Neural cell (in vitro differentiated cells): ENCODE data around the gene CD6. TPM values are rescaled to one million over a fixed set of nuclear protein-coding genes. Genes with fewer than 3 reads are reported as not detected.

Experiments
- H2AFZ ChIP-seq: fragments of 200-600, 300-800 bp; sonication (generic), shearing (Covaris generic); 2 replicates; pipeline ENCODE4 v1.6.0; 2014; ENCODE audit warnings: low read depth, mild to moderate bottlenecking, antibody characterized with exemption, low read length, moderate library complexity
- H3F3A ChIP-seq: fragments of 200-600 bp; shearing (Covaris generic); 2 replicates; pipeline ENCODE4 v1.6.1; 2016; ENCODE audit warnings: mild to moderate bottlenecking, moderate library complexity, mixed read lengths, antibody characterized with exemption, low read length; ENCODE audit not compliant: insufficient read depth, poor library complexity, severe bottlenecking
- H3K27ac ChIP-seq: fragments of 200-600, 300-800 bp; sonication (generic), shearing (Covaris generic); 2 replicates; pipeline ENCODE4 v1.5.1; 2014; ENCODE audit warnings: mild to moderate bottlenecking, low read length, moderate library complexity
- H3K27me3 ChIP-seq: fragments of 300-800, 200-600 bp; sonication (generic), shearing (Covaris generic); 2 replicates; pipeline ENCODE4 v1.6.0; 2014; ENCODE audit warnings: mild to moderate bottlenecking, low read depth, low read length, moderate library complexity; ENCODE audit not compliant: insufficient read depth
- H3K36me3 ChIP-seq: fragments of 300-800, 200-600 bp; sonication (generic), shearing (Covaris generic); 2 replicates; pipeline ENCODE4 v1.5.1; 2014; ENCODE audit warnings: mild to moderate bottlenecking, antibody characterized with exemption, low read length, moderate library complexity; ENCODE audit not compliant: insufficient read depth
- H3K4me2 ChIP-seq: fragments of 300-800, 200-600 bp; sonication (generic), shearing (Covaris generic); 2 replicates; pipeline ENCODE4 v1.6.0; 2014; ENCODE audit warnings: mild to moderate bottlenecking, low read length
- H3K4me3 ChIP-seq: fragments of 300-800, 200-600 bp; sonication (generic), shearing (Covaris generic); 2 replicates; pipeline ENCODE4 v1.5.1; 2014; ENCODE audit warnings: mild to moderate bottlenecking, low read length, moderate library complexity
- H3K79me2 ChIP-seq: fragments of 200-600 bp; shearing (Covaris generic); replicated peaks from 2 replicates; pipeline ENCODE4 v1.6.0; 2014; ENCODE audit warnings: mild to moderate bottlenecking, low read length, moderate library complexity; ENCODE audit not compliant: insufficient read depth
- H3K9ac ChIP-seq: fragments of 300-800, 200-600 bp; sonication (generic), shearing (Covaris generic); 2 replicates; pipeline ENCODE4 v1.6.1; 2016; ENCODE audit warnings: mild to moderate bottlenecking, low read length, mixed read lengths
- H3K9me2 ChIP-seq: fragments of 200-600 bp; shearing (Covaris generic); 2 replicates; pipeline ENCODE4 v1.6.1; 2016; ENCODE audit warnings: mild to moderate bottlenecking, low read length, mixed read lengths; ENCODE audit not compliant: insufficient read depth
- H3K9me3 ChIP-seq: fragments of 200-600, 300-800 bp; sonication (generic), shearing (Covaris generic); 2 replicates; pipeline ENCODE4 v1.6.1; 2016; ENCODE audit warnings: mild to moderate bottlenecking, mixed run types, low read length, moderate library complexity, mixed read lengths
- H4K20me1 ChIP-seq: fragments of 200-600 bp; shearing (Covaris generic); 2 replicates; pipeline ENCODE4 v1.6.1; 2016; ENCODE audit warnings: mild to moderate bottlenecking, mixed run types; ENCODE audit not compliant: insufficient read depth
- EP300 ChIP-seq: fragments of 450-650 bp; conservative IDR thresholded peaks from 2 replicates; pipeline ENCODE4 v1.6.1; 2014; ENCODE audit warnings: antibody characterized with exemption, mild to moderate bottlenecking, moderate library complexity; ENCODE audit not compliant: poor library complexity, severe bottlenecking
- EZH2 ChIP-seq: fragments of 200-600, 300-800 bp; shearing (Covaris generic), sonication (generic); IDR thresholded peaks from 2 replicates; pipeline ENCODE4 v1.6.1; 2014; ENCODE audit warnings: antibody characterized with exemption, low read length, borderline replicate concordance, mild to moderate bottlenecking; ENCODE audit not compliant: insufficient read depth, poor library complexity, severe bottlenecking
- MXI1 ChIP-seq: fragments of 450-650 bp; conservative IDR thresholded peaks from 2 replicates; pipeline ENCODE4 v1.6.1; 2014; ENCODE audit warnings: antibody characterized with exemption, mild to moderate bottlenecking; ENCODE audit not compliant: poor library complexity, severe bottlenecking
- POLR2AphosphoS5 ChIP-seq: IDR thresholded peaks from 2 replicates; pipeline ENCODE4 v1.6.1; 2012
- RAD21 ChIP-seq: fragments of 450-650 bp; conservative IDR thresholded peaks from 2 replicates; pipeline ENCODE4 v1.6.1; 2014; ENCODE audit warnings: antibody characterized with exemption, mild to moderate bottlenecking, moderate library complexity
- SMC3 ChIP-seq: fragments of 450-650 bp; conservative IDR thresholded peaks from 2 replicates; pipeline ENCODE4 v1.6.1; 2014; ENCODE audit warnings: antibody characterized with exemption, mild to moderate bottlenecking, moderate library complexity; ENCODE audit not compliant: poor library complexity
- TAF1 ChIP-seq: IDR thresholded peaks from 2 replicates; pipeline ENCODE4 v1.6.1; 2012; ENCODE audit warnings: low read depth
- polyA plus RNA-seq: library from polyadenylated mRNA; depleted of rRNA; stranded (reverse); fragments of >200 nt; gene quantifications from 2 replicates; pipeline ENCODE4 v1.2.3, GENCODE V29; 2014
- TF ChIP-seq, protein P1 (sequence below): IDR thresholded peaks from 2 replicates; pipeline ENCODE4 v1.6.1; 2012; ENCODE audit warnings: borderline replicate concordance
- TF ChIP-seq, protein P2 (sequence below): fragments of 450-650 bp; IDR thresholded peaks from 2 replicates; pipeline ENCODE4 v1.5.1; 2014; ENCODE audit warnings: antibody characterized with exemption, mild to moderate bottlenecking, moderate library complexity; ENCODE audit not compliant: poor library complexity, severe bottlenecking

CD6 gene
- polyA plus RNA-seq, 1 donor from 2014 or later, result not detected

DNA sequence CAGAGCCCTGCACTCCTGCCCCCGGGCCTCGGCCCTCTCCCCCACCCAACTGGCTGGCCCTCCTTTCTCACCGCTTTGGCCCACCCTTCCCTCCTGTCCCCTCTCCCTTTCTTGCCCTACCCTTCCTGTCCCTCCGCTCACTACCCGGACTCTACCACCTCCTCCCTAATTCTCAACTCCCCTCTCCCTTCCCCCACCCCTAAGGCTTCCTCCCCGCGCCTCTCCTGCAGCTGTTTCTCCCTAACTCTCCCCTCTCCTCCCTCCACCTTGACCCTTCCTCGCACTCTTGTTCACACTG lies 19.9 kb upstream of the CD6 start:
- Histone ChIP-seq H3K9me3 (no peaks in the 10 kb centered on the region), H4K20me1 (no peaks in the 10 kb centered on the region), H3K36me3 (no peaks in the 10 kb centered on the region), H3K9me2 (no peaks in the 10 kb centered on the region), H2AFZ (no peak overlapping the region), H3K4me3 (no peak overlapping the region), H3K9ac (no peak overlapping the region), H3K27ac (no peak overlapping the region), H3K79me2 (no peaks in the 10 kb centered on the region), H3F3A (no peaks in the 10 kb centered on the region), H3K27me3 (peaks cover 17% of the 10 kb centered on the region), H3K4me2 (no peak overlapping the region)
- TF ChIP-seq MXI1, result no peak
- TF ChIP-seq, protein P1, sequence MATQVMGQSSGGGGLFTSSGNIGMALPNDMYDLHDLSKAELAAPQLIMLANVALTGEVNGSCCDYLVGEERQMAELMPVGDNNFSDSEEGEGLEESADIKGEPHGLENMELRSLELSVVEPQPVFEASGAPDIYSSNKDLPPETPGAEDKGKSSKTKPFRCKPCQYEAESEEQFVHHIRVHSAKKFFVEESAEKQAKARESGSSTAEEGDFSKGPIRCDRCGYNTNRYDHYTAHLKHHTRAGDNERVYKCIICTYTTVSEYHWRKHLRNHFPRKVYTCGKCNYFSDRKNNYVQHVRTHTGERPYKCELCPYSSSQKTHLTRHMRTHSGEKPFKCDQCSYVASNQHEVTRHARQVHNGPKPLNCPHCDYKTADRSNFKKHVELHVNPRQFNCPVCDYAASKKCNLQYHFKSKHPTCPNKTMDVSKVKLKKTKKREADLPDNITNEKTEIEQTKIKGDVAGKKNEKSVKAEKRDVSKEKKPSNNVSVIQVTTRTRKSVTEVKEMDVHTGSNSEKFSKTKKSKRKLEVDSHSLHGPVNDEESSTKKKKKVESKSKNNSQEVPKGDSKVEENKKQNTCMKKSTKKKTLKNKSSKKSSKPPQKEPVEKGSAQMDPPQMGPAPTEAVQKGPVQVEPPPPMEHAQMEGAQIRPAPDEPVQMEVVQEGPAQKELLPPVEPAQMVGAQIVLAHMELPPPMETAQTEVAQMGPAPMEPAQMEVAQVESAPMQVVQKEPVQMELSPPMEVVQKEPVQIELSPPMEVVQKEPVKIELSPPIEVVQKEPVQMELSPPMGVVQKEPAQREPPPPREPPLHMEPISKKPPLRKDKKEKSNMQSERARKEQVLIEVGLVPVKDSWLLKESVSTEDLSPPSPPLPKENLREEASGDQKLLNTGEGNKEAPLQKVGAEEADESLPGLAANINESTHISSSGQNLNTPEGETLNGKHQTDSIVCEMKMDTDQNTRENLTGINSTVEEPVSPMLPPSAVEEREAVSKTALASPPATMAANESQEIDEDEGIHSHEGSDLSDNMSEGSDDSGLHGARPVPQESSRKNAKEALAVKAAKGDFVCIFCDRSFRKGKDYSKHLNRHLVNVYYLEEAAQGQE, result no peak
- no peak for TF ChIP-seq POLR2AphosphoS5
- TF ChIP-seq TAF1, result no peak
- TF ChIP-seq SMC3, result no peak
- no peak for TF ChIP-seq EZH2
- TF ChIP-seq EP300, result no peak
- TF ChIP-seq, protein P2, sequence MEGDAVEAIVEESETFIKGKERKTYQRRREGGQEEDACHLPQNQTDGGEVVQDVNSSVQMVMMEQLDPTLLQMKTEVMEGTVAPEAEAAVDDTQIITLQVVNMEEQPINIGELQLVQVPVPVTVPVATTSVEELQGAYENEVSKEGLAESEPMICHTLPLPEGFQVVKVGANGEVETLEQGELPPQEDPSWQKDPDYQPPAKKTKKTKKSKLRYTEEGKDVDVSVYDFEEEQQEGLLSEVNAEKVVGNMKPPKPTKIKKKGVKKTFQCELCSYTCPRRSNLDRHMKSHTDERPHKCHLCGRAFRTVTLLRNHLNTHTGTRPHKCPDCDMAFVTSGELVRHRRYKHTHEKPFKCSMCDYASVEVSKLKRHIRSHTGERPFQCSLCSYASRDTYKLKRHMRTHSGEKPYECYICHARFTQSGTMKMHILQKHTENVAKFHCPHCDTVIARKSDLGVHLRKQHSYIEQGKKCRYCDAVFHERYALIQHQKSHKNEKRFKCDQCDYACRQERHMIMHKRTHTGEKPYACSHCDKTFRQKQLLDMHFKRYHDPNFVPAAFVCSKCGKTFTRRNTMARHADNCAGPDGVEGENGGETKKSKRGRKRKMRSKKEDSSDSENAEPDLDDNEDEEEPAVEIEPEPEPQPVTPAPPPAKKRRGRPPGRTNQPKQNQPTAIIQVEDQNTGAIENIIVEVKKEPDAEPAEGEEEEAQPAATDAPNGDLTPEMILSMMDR, result no peak
- no peak for TF ChIP-seq RAD21

DNA sequence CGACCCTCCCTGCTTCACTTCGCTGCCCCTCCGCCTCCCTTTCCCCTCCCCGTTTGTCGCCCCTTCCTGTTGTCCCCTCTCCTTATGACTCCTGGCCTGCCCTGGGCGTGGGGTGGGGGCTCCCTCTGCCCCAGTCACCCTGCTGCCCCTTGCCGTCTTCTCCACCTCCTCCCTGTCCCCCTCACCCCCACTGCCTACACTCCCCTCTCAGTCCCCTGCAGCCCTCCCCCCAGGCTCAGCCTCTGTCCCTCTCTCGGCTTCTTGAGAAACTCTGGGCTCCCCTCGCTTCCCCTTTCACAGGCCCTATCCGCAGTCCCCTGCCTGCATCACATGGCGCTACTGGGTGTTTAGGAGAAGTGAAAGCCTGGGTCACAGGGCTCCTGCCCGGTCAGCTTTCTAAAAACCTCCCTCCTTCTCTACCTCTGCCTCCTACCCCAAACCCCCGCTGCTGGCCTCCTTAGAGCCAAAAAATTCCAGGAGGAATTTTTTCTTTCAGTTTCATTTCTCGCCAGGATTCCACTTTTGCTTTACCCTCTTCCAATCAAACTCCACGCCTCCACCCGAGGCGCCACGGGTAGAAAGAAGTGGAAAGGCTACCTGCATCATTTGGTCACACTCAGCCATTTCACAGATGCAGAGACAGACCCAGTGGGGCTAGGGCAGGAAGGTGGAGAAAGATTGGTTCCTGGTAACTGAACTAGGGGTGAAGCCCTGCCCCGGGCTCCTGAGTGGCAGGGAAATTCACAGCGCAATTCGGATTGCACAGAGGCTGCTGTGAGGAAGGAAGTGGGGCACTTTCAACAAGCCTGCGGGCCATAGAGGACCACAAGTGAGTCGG lies 19.4 kb upstream of the CD6 start, which contains the start of gene SLC15A3:
Gene SLC15A3 (minus strand): TSS at position 273 of the 838 bp plus-strand sequence. CDS start 625 bp downstream, outside the sequence.
- H3K4me2 ChIP-seq, result no peak within 1 kb of the TSS
- no peaks in the 10 kb centered on the region for H3K79me2 ChIP-seq
- no peak within 1 kb of the TSS for H3K27ac ChIP-seq
- no peaks in the 10 kb centered on the region for H4K20me1 ChIP-seq
- H3K27me3 ChIP-seq, result peaks cover 17% of the 10 kb centered on the region
- no peaks in the 10 kb centered on the region for H3F3A ChIP-seq
- H2AFZ ChIP-seq, result no peak within 1 kb of the TSS
- TF ChIP-seq RAD21 (no peak), EP300 (no peak)
- TF ChIP-seq, protein P1, result no peak
- no peak within 1 kb of the TSS for H3K4me3 ChIP-seq
- H3K9me3 ChIP-seq, result no peaks in the 10 kb centered on the region
- no peaks in the 10 kb centered on the region for H3K36me3 ChIP-seq
- H3K9me2 ChIP-seq, result no peaks in the 10 kb centered on the region
- H3K9ac ChIP-seq, result no peak within 1 kb of the TSS
